Mucosa of descending colon (tissue), 3 donors: Measurements from ENCODE around the gene LCLAT1. TPM values are rescaled to one million over a fixed set of nuclear protein-coding genes. Genes with fewer than 3 reads are reported as not detected.

Experiments
- ATAC-seq: fragments of 200-7000 bp; cut with Tn5 transposase; one replicate; pipeline ENCODE4 v1.9.1; 2020; ENCODE audit warnings: mild to moderate bottlenecking, moderate library complexity
- DNase-seq, 3 donors: peaks; one replicate each; pipeline ENCODE4 v3.0.0-alpha.2; 2020
- H3K36me3 ChIP-seq: fragments of 200-600 bp; one replicate; pipeline ENCODE4 v1.8.0; 2021; ENCODE audit warnings: low read depth, mild to moderate bottlenecking
- H3K4me1 ChIP-seq: fragments of 200-600 bp; one replicate; pipeline ENCODE4 v1.8.0; 2021; ENCODE audit warnings: low read depth, mild to moderate bottlenecking
- H3K4me3 ChIP-seq: fragments of 200-600 bp; one replicate; pipeline ENCODE4 v1.8.0; 2021; ENCODE audit warnings: mild to moderate bottlenecking
- H3K9me3 ChIP-seq: fragments of 200-600 bp; one replicate; pipeline ENCODE4 v1.8.0; 2021; ENCODE audit warnings: mild to moderate bottlenecking
- CTCF ChIP-seq: fragments of 200-600 bp; IDR thresholded peaks from one replicate; pipeline ENCODE4 v1.8.0; 2022; ENCODE audit warnings: antibody characterized with exemption, mild to moderate bottlenecking
- intact Hi-C, 2 donors: fragments of 100-400 bp; cut with DNase I in 1 of 2; cut with micrococcal nuclease in 1 of 2; formaldehyde crosslinking; loops; one replicate each; pipeline versions ENCODE4 v1.11.0 to v1.11.1; 2022; cut with DNase I, micrococcal nuclease
- total RNA-seq, 3 donors: library from RNA; stranded (reverse); fragmentation: NEBNext Ultra II Directional in 2 of 3; extraction: Animal tissue kit (Norgen Biotek cat#: 25700) in 2 of 3; gene quantifications; one replicate each; pipeline versions ENCODE4 v1.2.1 to v1.2.4, GENCODE V29; 2021 to 2023
- donor health status: DM: no; HTN: no; CAD: no; lungs with moderate emphysema.
- donor health status: DM: no; HTN: no; CAD: no.
- donor health status: DM: no; HTN: yes; CAD: no.

The LCLAT1 gene
- total RNA-seq, 3 donors from 2014 or later, result 18.1 to 27.1 (median 22.2) TPM

GRCh38 chr2:30514134-30514847, 67.2 kb downstream of the LCLAT1 start:
- TF ChIP-seq CTCF, result no peak

GRCh38 chr2:30514848-30515435, 67.9 kb downstream of the LCLAT1 start:
- Histone ChIP-seq H3K9me3 (peaks cover 8% of the 10 kb centered on the region), H3K4me1 (no peaks in the 10 kb centered on the region), H3K4me3 (no peak overlapping the region), H3K36me3 (no peaks in the 10 kb centered on the region)
- TF ChIP-seq CTCF, result no peak
- intact Hi-C loops, result no loop called here
- no peak for ATAC-seq
- no peak for DNase-seq

More at GRCh38 chr2:30514134-30514847, 67.2 kb downstream of the LCLAT1 start:
- no peaks in the 10 kb centered on the region for H3K36me3 ChIP-seq
- peaks cover 5% of the 10 kb centered on the region for H3K9me3 ChIP-seq
- intact Hi-C loops, result no loop called here
- H3K4me1 ChIP-seq, result no peaks in the 10 kb centered on the region
- ATAC-seq (no peak), DNase-seq (no peak)
- no peak overlapping the region for H3K4me3 ChIP-seq

- intact Hi-C loops, result no loop called here
- no peak overlapping the region for H3K4me3 ChIP-seq
- peaks cover 8% of the 10 kb centered on the region for H3K9me3 ChIP-seq
- H3K4me1 ChIP-seq, result no peaks in the 10 kb centered on the region
- no peak for ATAC-seq
- no peak for DNase-seq
- H3K36me3 ChIP-seq, result no peaks in the 10 kb centered on the region
- TF ChIP-seq CTCF, result no peak
These were observed 69.1 kb downstream of the LCLAT1 start for GRCh38 chr2:30516166-30516565.

- H3K4me3 ChIP-seq, result no peak overlapping the region
- ATAC-seq, result no peak
- intact Hi-C loops, result no loop called here
These were observed 72.8 kb downstream of the LCLAT1 start for GRCh38 chr2:30519796-30520195.

GRCh38 chr2:30522421-30522820, 75.4 kb downstream of the LCLAT1 start:
- no peaks in the 10 kb centered on the region for H3K4me1 ChIP-seq
- peaks cover 8% of the 10 kb centered on the region for H3K9me3 ChIP-seq
- TF ChIP-seq CTCF, result no peak
- no peaks in the 10 kb centered on the region for H3K36me3 ChIP-seq
- ATAC-seq, result no peak
- H3K4me3 ChIP-seq, result no peak overlapping the region
- DNase-seq, result no peak
- intact Hi-C loops, result no loop called here

More at GRCh38 chr2:30519796-30520195, 72.8 kb downstream of the LCLAT1 start:
- Histone ChIP-seq H3K36me3 (no peaks in the 10 kb centered on the region), H3K9me3 (peaks cover 8% of the 10 kb centered on the region), H3K4me1 (no peaks in the 10 kb centered on the region)
- DNase-seq, result no peak
- TF ChIP-seq CTCF, result no peak
